Stomach (tissue), 9 donors: ENCODE data around the gene OTOG. TPM values are rescaled to one million over a fixed set of nuclear protein-coding genes. Genes with fewer than 3 reads are reported as not detected.

Source experiments
- DNase-seq, 2 donors: peaks; one replicate each; pipeline versions ENCODE4 v3.0.0 to v3.0.0-alpha.2; 2013 to 2019
- H3K27ac ChIP-seq, 5 donors: fragments of 200-600 bp in 4 of 5; sonication (generic) in 4 of 5; one replicate each; pipeline ENCODE4 v1.5.1; 2013 to 2019; ENCODE audit warnings: mild to moderate bottlenecking in 1 of 5, moderate library complexity in 1 of 5
- H3K27me3 ChIP-seq, 3 donors: fragments of 200-600 bp; sonication (generic); one replicate each; pipeline ENCODE4 v1.5.1; 2017 to 2019; ENCODE audit warnings: mixed run types in 1 of 3
- H3K36me3 ChIP-seq, 4 donors: fragments of 200-600 bp; sonication (generic); 1 replicate in 3 of 4; 2 replicates in 1 of 4; pipeline ENCODE4 v1.5.1; 2016 to 2019
- H3K4me1 ChIP-seq, 4 donors: fragments of 200-600 bp; sonication (generic); one replicate each; pipeline ENCODE4 v1.5.1; 2016 to 2019
- H3K4me3 ChIP-seq, 4 donors: fragments of 200-600 bp; sonication (generic) in 3 of 4; one replicate each; pipeline ENCODE4 v1.5.1; 2016 to 2019; ENCODE audit warnings: mild to moderate bottlenecking in 1 of 4
- H3K9me3 ChIP-seq, 4 donors: fragments of 200-600 bp; sonication (generic); one replicate each; pipeline ENCODE4 v1.5.1; 2016 to 2019
- EP300 ChIP-seq: sonication (generic); formaldehyde crosslinking; IDR thresholded peaks from one replicate; pipeline ENCODE4 v1.6.1; 2017; ENCODE audit warnings: antibody characterized with exemption
- POLR2A ChIP-seq, 4 donors: fragments of 450-650 bp; IDR thresholded peaks; one replicate each; pipeline ENCODE4 v1.6.1; 2016; ENCODE audit warnings: antibody characterized with exemption in 4 of 4, control low read depth in 2 of 4, mild to moderate bottlenecking in 1 of 4, moderate library complexity in 1 of 4
- POLR2AphosphoS5 ChIP-seq, 3 donors: sonication (generic); formaldehyde crosslinking; IDR thresholded peaks; one replicate each; pipeline ENCODE4 v1.6.1; 2016; ENCODE audit warnings: antibody characterized with exemption in 3 of 3
- WGBS, 5 donors: extraction: QIAGEN DNeasy Blood & Tissue Kit in 3 of 5; methylation state at CpG; one replicate each; pipeline versions ENCODE4 v1.1.5 to v1.1.7; 2013 to 2018; 5-methylcytosine and 5-hydroxymethylcytosine counted together
- intact Hi-C: fragments of 100-400 bp; cut with DNase I; formaldehyde crosslinking; loops from one replicate; pipeline ENCODE4 v1.15.1; 2023; ENCODE audit warnings: low total_unique reads
- polyA plus RNA-seq, 3 donors: library from polyadenylated mRNA; stranded (reverse); fragments of 200-250 nt; gene quantifications; one replicate each; pipeline ENCODE4 v1.2.3, GENCODE V29; 2013
- total RNA-seq, 5 donors: library from RNA; depleted of rRNA; stranded (reverse); fragments of >200 nt; gene quantifications; one replicate each; pipeline versions ENCODE4 v1.1.0 to v1.2.3, GENCODE V29; 2014 to 2016
- TF ChIP-seq, protein P1 (sequence below), 7 experiments: fragments of 450-650 bp in 4 of 7; fragments of 200-600 bp in 3 of 7; sonication (generic) in 3 of 7; IDR thresholded peaks; one replicate each; pipeline ENCODE4 v1.5.1; 2016 to 2019; ENCODE audit warnings: antibody characterized with exemption in 7 of 7, control low read depth in 2 of 7, mild to moderate bottlenecking in 1 of 7
- donor health status: healthy with polysubstance abuse.
- donor health status: Bipolar disorder and iron deficiency.
- donor health status: healthy.

The OTOG gene
- total and polyA plus RNA-seq, 8 donors: not detected

DNA sequence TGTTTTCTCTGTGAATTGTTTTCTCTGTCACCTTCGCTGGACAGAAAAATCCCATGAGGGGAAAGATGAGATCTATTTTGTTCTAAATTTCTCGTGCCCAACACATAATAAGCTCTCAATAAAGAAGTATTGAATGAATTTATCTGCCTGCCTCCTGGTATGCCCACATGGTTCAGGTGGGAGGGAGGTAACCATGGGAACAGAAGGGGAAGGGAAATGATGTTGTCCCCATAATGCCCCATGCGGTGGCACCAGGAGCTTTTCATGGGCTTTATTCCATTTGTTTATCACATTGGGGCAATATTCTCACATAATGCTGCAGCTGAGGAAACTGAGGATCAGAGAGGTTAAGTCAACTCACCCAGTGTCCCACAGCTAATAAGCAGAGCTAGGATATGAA is 11.6 kb upstream of the OTOG start:
- no peak overlapping the region for H3K27ac ChIP-seq
- H3K9me3 ChIP-seq: no peaks in the 10 kb centered on the region
- peaks cover 0 to 6% (median 0%) of the 10 kb centered on the region in 3 donors for H3K27me3 ChIP-seq
- no peaks in the 10 kb centered on the region for H3K4me1 ChIP-seq
- H3K4me3 ChIP-seq: no peak overlapping the region
- intact Hi-C loops: no loop called here
- no peak for DNase-seq
- no peak for TF ChIP-seq EP300
- TF ChIP-seq POLR2AphosphoS5 (IDR thresholded peaks at IDR 0.05): no peak
- TF ChIP-seq POLR2A (IDR thresholded peaks at IDR 0.05): no peak
- TF ChIP-seq, protein P1, sequence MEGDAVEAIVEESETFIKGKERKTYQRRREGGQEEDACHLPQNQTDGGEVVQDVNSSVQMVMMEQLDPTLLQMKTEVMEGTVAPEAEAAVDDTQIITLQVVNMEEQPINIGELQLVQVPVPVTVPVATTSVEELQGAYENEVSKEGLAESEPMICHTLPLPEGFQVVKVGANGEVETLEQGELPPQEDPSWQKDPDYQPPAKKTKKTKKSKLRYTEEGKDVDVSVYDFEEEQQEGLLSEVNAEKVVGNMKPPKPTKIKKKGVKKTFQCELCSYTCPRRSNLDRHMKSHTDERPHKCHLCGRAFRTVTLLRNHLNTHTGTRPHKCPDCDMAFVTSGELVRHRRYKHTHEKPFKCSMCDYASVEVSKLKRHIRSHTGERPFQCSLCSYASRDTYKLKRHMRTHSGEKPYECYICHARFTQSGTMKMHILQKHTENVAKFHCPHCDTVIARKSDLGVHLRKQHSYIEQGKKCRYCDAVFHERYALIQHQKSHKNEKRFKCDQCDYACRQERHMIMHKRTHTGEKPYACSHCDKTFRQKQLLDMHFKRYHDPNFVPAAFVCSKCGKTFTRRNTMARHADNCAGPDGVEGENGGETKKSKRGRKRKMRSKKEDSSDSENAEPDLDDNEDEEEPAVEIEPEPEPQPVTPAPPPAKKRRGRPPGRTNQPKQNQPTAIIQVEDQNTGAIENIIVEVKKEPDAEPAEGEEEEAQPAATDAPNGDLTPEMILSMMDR (IDR thresholded peaks at IDR 0.05): no peak
- H3K36me3 ChIP-seq: peaks cover 0 to 5% (median 0%) of the 10 kb centered on the region in 4 donors
- 86 to 91% (median 89%) methylated on average over 3 of the region's 3 CpGs for WGBS, 5 donors

DNA sequence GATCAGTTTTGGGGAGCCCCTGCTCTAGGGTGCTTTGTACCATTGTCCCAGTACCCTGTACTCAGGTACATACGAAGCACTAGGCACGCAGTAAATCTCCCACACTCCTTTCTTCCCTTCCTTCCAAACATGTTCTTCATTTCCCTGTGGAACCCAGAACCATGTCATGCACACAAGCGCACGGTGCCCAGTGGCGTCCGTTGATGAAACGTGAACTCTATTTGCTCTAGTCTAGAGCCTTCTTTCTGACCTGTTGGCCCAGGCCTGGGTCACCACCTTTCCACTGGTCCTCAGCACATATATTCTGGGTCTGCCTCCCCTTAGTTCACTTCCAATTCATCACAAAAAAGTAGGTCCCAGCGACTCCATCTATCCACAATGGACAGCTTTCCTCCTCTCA is 9.8 kb upstream of the OTOG start:
- no peaks in the 10 kb centered on the region for H3K9me3 ChIP-seq
- no peak overlapping the region for H3K27ac ChIP-seq
- DNase-seq: no peak
- H3K36me3 ChIP-seq: no peaks in the 10 kb centered on the region
- no peak for TF ChIP-seq EP300
- TF ChIP-seq POLR2AphosphoS5 (IDR thresholded peaks at IDR 0.05): no peak
- TF ChIP-seq POLR2A (IDR thresholded peaks at IDR 0.05): no peak
- TF ChIP-seq, protein P1 (IDR thresholded peaks at IDR 0.05): no peak
- no peak overlapping the region for H3K4me3 ChIP-seq
- intact Hi-C loops: no loop called here
- H3K27me3 ChIP-seq: peaks cover 0 to 6% (median 0%) of the 10 kb centered on the region in 3 donors
- WGBS, 5 donors: 82 to 92% (median 90%) methylated on average over 8 of the region's 8 CpGs
- H3K4me1 ChIP-seq: no peaks in the 10 kb centered on the region

DNA sequence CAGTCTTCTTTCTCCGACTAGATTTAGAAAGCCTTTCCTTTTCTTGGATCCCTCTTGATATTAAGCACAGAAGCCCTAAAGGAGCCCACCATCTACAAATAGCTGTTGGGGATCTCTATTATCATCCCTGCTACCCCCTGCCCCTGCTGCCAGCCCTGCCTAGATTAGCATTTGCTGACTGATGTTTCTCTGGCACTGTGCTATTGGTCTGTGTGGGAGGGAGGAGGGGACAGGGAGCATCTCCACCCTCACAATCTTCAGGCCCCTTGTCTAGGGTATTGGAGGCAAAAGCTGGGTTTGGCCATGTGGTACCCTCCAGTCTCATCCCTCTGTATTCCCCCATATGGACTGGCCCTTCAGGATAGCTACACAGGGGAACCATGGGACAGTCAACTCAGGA is 9.0 kb upstream of the OTOG start:
- intact Hi-C loops: no loop called here
- 87 to 100% (median 92%) methylated on average over 1 of the region's 1 CpG for WGBS, 5 donors
- Histone ChIP-seq H3K4me3 (no peak overlapping the region), H3K27me3 (peaks cover 0 to 5% (median 0%) of the 10 kb centered on the region in 3 donors), H3K27ac (no peak overlapping the region), H3K9me3 (no peaks in the 10 kb centered on the region), H3K4me1 (no peaks in the 10 kb centered on the region), H3K36me3 (no peaks in the 10 kb centered on the region)
- DNase-seq: no peak
- TF ChIP-seq POLR2AphosphoS5 (IDR thresholded peaks at IDR 0.05) (no peak), EP300 (no peak), POLR2A (IDR thresholded peaks at IDR 0.05) (no peak)
- TF ChIP-seq, protein P1 (IDR thresholded peaks at IDR 0.05): no peak

DNA sequence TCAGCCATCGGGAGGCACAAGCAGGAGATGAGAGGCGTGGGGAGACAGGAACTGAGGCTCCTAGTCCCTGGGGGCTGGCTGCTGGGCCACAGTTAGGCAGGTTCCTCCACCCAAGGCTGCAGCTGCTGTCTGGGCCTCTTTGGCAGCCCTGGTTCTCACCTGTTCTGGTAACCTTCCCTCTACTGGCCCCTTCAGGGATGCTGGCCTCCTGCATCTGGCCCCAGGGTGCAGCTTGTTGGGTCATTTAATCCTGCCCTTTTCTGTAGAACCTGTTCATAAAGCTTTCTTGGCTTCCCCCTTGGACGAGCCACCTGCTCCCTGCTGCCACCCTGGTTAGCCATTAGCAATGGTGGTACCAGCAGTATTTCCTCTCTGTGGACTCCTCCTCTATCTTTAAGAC is 8.3 kb upstream of the OTOG start:
- DNase-seq: no peak
- TF ChIP-seq EP300 (no peak), POLR2A (IDR thresholded peaks at IDR 0.05) (no peak), POLR2AphosphoS5 (IDR thresholded peaks at IDR 0.05) (no peak)
- TF ChIP-seq, protein P1 (IDR thresholded peaks at IDR 0.05): no peak
- 65 to 82% (median 67%) methylated on average over 2 to 3 of the region's 3 CpGs for WGBS, 5 donors
- peaks cover 0 to 1% (median 0%) of the 10 kb centered on the region in 4 donors for H3K4me1 ChIP-seq
- no peak overlapping the region for H3K27ac ChIP-seq
- H3K9me3 ChIP-seq: no peaks in the 10 kb centered on the region
- no peaks in the 10 kb centered on the region for H3K36me3 ChIP-seq
- intact Hi-C loops: no loop called here
- peaks cover 0 to 4% (median 0%) of the 10 kb centered on the region in 3 donors for H3K27me3 ChIP-seq
- H3K4me3 ChIP-seq: no peak overlapping the region
